ENCODE results near the gene HAPLN1.

HAPLN1 gene

DNA sequence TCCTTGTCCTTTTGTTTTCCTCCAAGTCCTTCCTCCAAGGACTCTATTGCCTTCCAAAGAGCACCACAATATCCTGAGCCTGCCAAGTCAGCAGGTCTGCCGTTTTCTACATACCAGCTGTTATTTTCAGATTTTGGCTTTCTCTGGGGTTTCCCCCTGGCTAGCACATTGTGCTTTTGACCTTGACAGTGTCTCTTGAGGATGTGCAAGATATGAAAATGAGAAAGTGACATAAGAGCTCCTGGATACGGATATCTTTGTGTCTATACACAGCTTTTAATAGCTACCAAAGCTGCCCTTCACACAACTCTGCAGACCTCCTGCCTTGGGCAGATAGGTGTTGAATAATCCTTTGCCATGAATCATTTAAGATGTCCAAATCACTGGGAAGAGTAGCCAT, 67.0 kb downstream of the HAPLN1 start:
- no peak overlapping the region for H3K4me3 ChIP-seq
- H3K27ac ChIP-seq, result no peak overlapping the region

DNA sequence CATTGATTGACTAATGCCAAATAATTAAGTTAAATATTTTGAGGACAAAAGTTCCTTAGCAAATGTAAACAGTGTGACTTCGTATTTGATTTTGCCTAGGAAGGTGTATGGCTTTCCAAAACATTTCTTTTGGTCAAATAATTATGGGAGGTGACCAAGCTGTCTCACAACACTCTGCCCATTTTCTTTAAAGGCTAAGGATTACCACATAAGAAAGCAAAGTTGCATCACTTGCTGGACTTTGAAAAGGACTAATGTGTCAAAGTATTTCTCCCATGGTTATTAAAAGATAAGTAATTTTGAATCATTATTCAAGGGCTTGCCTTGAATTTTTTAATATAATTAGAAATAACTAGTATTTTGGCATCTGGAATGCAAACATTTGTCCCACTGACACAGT, 74.7 kb downstream of the HAPLN1 start:
- Histone ChIP-seq H3K27ac (no peak overlapping the region), H3K4me3 (no peak overlapping the region)

GRCh38 chr5:83644301-83644700, 76.4 kb downstream of the HAPLN1 start:
- Histone ChIP-seq H3K4me3 (no peak overlapping the region), H3K27ac (no peak overlapping the region)

DNA sequence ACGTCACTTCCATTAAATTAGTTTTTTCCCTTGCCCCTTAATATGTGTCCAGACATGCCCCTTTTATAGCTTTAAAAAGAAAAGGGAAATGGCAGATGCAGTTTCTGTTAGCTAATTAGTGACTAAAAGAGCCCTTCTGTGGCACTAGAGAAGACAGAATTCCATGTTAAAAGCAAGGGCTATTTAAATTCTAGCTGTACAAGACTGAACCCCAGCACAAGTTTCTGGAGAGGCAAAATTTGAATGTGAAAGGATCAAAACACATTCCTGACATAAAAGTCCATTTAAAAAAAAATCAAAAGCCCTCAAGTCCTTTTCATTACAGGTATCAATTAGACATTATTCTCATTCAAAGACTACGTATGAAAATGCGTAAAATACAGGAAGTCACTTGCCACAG, 78.7 kb downstream of the HAPLN1 start:
- Histone ChIP-seq H3K27ac (no peak overlapping the region), H3K4me3 (no peak overlapping the region)

DNA sequence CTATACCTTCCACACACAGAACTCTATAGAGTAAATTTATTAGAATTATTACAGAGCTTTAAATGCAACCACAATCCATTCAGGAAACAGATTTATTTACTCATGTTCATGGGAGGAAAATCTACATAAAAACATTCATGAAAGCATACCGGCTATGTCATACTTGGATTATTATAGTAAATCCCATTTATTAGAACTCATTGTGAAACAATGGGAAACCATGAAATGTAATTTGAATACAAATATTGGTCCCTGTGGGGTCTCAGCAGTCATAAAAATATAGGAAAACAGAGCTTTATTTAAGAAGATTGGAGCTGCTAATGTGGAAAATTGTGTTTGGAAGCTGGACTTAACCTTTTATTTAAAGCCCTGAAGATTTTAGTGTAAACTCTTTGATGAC, 80.7 kb downstream of the HAPLN1 start:
- H3K27ac ChIP-seq, result no peak overlapping the region
- no peak overlapping the region for H3K4me3 ChIP-seq

GRCh38 chr5:83636156-83636555, 84.5 kb downstream of the HAPLN1 start:
- no peak overlapping the region for H3K4me3 ChIP-seq
- no peak overlapping the region for H3K27ac ChIP-seq

DNA sequence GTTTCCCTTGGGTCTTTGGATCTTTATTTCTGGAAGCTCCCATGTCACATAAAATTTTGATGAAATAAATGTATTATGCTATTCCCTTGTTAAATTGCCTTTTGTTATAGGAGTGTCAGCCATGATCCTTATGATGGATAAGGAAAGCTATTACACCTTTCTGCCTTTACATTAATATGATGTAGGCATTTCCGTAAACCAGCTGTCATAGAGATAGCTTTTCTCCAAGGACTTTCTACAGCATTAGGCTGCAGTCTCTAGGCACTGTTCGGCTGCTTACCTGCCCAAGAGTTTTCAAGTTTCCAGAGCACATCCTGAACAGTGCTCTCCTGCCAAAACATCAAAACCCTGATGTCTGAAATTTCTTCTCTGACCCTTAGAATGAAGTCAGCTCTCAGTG, 87.4 kb downstream of the HAPLN1 start:
- H3K4me3 ChIP-seq, result no peak overlapping the region
- H3K27ac ChIP-seq, result no peak overlapping the region

DNA sequence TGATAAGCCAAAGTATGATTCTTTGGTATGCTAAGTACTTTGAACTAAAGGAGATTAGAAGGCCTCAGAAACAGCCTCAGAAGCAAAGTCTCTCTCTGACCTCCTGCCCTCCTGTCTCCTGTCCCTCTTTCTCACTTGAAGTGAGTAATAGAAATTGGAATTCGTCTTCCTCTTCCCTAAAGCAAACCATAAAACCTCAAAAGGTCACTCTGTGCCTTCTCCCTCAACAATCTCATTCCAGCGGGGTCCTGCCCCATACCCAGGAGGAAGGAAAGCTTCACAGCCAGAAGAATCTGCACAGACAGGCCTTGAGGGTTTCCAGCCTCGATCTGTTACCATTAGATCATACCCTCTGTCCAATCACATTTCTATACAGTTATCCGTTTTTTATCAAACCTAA, 87.8 kb downstream of the HAPLN1 start:
- Histone ChIP-seq H3K4me3 (no peak overlapping the region), H3K27ac (no peak overlapping the region)

DNA sequence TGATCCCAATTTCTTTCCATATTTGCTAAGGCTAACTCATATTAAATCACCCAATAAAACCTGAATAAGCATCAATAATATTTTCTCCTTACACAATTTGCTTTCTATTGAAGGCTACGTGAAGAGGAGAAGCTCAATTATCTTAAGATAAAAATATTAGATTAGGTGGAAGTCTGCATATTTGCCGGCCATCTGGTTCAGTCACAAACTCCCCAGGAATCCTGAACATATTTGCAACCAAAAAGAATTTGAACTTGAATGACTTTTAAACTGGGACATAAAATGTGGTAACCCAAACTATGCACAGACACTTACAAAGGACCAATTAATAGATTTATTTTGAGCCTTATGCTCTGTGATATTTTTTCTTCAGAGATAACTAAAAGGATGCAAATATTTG, 92.3 kb downstream of the HAPLN1 start:
- Histone ChIP-seq H3K4me3 (no peak overlapping the region), H3K27ac (no peak overlapping the region)

DNA sequence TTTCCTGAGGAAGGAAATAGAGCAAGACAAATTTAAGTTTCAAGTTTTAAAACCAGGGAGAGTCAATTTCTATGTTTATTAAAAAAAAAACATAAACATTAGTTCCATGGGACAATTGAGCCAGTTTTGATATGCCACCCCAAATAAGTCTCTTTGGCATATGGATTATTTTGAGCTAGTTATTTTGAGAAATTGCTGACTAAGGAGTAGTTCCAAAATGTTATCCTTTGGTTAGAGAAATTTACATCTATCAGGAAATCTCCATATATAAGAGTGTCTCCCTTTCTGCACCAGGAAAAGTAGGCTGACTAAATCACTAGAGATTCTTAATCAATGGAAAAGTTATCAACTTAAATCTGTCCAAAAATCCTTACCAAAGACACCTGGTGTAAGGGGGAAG, 105.8 kb downstream of the HAPLN1 start:
- Histone ChIP-seq H3K4me3 (no peak overlapping the region), H3K27ac (no peak overlapping the region)

GRCh38 chr5:83608122-83608521, 112.5 kb downstream of the HAPLN1 start:
- H3K27ac ChIP-seq, result no peak overlapping the region
- H3K4me3 ChIP-seq, result no peak overlapping the region

- no peak overlapping the region for H3K4me3 ChIP-seq
- no peak overlapping the region for H3K27ac ChIP-seq
These were observed 125.4 kb downstream of the HAPLN1 start for GRCh38 chr5:83595217-83595616.

- no peak overlapping the region for H3K4me3 ChIP-seq
These were observed 129.7 kb downstream of the HAPLN1 start for GRCh38 chr5:83590966-83591365.

DNA sequence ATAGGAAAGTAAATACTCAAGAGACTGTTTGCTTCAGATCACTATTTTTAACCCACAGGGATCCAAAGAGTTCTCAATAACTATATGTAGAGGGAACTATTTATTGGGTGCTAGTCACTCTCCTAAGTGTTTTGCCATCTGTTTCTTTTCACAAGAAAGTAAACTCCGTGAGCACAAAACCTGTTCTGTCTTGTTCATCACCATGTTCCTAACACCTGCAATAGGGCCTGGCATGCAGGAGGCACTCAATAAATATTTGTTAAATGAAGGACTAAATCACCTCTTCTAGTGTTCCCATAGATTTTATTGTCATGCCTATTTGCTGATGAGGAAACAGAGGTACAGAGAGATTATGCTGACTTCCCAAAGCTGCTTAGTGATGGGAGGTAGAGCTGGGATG, 130.9 kb downstream of the HAPLN1 start:
- H3K27ac ChIP-seq, result no peak overlapping the region

More at GRCh38 chr5:83590966-83591365, 129.7 kb downstream of the HAPLN1 start:
- H3K27ac ChIP-seq, result no peak overlapping the region

More for the DNA sequence above, 130.9 kb downstream of the HAPLN1 start:
- H3K4me3 ChIP-seq, result no peak overlapping the region
